Measurements from ENCODE around the gene VAC14. TPM values are rescaled to one million over a fixed set of nuclear protein-coding genes. Genes with fewer than 3 reads are reported as not detected.

Gene VAC14
- total RNA-seq, 1 experiment from 2014 or later, result 65.5 TPM

DNA sequence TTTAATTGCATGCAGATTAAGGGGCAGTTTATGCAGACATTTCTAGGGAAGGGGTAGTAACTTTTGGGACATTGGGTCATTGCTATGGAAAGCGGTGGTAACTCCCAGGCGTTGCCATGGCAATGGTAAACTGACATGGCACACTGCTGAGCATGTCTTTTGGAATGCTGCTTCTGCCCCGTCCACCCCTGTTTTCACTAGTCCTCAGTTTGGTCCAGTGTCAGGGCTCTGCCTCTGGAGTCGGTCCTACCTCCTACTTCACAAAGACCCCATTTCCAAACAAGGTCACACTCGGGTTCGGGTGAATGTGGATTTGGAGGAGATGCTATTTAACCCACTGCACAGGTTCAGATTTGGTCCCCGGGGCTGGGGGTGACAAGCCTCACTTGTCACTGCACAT, 151.7 kb downstream of the VAC14 start:
- Histone ChIP-seq H3K36me3 (ENCODE audit: low read depth, low read length) (no peaks in the 10 kb centered on the region), H4K20me1 (ENCODE audit: low read length) (no peaks in the 10 kb centered on the region), H3F3A (ENCODE audit: low read length, unreplicated experiment) (no peaks in the 10 kb centered on the region), H3K4me1 (ENCODE audit: insufficient read depth, low read length) (no peaks in the 10 kb centered on the region), H2AFZ (ENCODE audit: low read length) (no peak overlapping the region), H3K9ac (ENCODE audit: low read length) (no peak overlapping the region), H3K9me2 (replicated peaks; ENCODE audit: low read length) (no peaks in the 10 kb centered on the region), H3K4me2 (ENCODE audit: low read length) (no peak overlapping the region), H3K27me3 (ENCODE audit: low read length) (no peaks in the 10 kb centered on the region), H3K27ac (ENCODE audit: low read length) (no peak overlapping the region), H3K4me3 (ENCODE audit: low read length) (no peak overlapping the region), H3K79me2 (ENCODE audit: low read length) (no peaks in the 10 kb centered on the region), H3K9me3 (ENCODE audit: low read length) (no peaks in the 10 kb centered on the region)
- no TSS peak for BruUV-seq (replicated peaks)
- ATAC-seq (no peak), DNase-seq (no peak)
- TF ChIP-seq EZH2 (IDR thresholded peaks at IDR 0.05; ENCODE audit: low read length, unreplicated experiment), result no peak
- TF ChIP-seq EZH2phosphoT487 (IDR thresholded peaks at IDR 0.05; ENCODE audit: borderline replicate concordance, low read length), result no peak
- no peak for TF ChIP-seq CTCF (conservative IDR thresholded peaks at IDR 0.05; ENCODE audit: low read depth, low read length)
- intact Hi-C loops (cut with micrococcal nuclease), result no loop called here
- CTCF ChIA-PET, result no interaction called here
- POLR2A ChIA-PET (ENCODE audit: unreplicated experiment), result no interaction called here

DNA sequence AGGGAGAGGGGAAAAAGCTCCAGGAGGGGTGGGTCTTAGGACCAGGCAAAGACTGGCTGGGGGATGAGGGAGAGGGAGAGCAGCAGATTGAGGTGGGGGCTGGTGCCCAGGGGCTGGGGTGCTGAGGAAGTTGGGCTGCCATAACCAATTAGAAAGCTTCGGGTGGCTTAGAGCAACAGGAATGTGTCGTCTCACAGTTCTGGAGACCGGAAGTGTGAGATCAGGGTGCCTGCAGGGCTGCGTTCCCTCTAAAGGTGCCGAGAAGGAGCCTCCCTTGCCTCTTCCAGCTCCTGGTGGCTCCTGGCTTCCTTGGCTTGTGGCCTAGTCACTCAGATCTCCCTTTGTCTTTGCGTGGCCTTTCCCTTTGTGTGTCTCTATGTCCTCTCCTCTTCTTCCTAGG, 152.4 kb downstream of the VAC14 start:
- ATAC-seq, result no peak
- Histone ChIP-seq H3K4me2 (ENCODE audit: low read length) (no peak overlapping the region), H3K79me2 (ENCODE audit: low read length) (no peaks in the 10 kb centered on the region), H3K9me2 (replicated peaks; ENCODE audit: low read length) (no peaks in the 10 kb centered on the region), H3K4me3 (ENCODE audit: low read length) (no peak overlapping the region), H3F3A (ENCODE audit: low read length, unreplicated experiment) (no peaks in the 10 kb centered on the region), H3K27me3 (ENCODE audit: low read length) (no peaks in the 10 kb centered on the region), H3K9ac (ENCODE audit: low read length) (no peak overlapping the region), H3K27ac (ENCODE audit: low read length) (no peak overlapping the region), H3K9me3 (ENCODE audit: low read length) (no peaks in the 10 kb centered on the region), H3K36me3 (ENCODE audit: low read depth, low read length) (no peaks in the 10 kb centered on the region), H4K20me1 (ENCODE audit: low read length) (no peaks in the 10 kb centered on the region), H3K4me1 (ENCODE audit: insufficient read depth, low read length) (no peaks in the 10 kb centered on the region), H2AFZ (ENCODE audit: low read length) (no peak overlapping the region)
- intact Hi-C loops (cut with micrococcal nuclease), result no loop called here
- TF ChIP-seq EZH2phosphoT487 (IDR thresholded peaks at IDR 0.05; ENCODE audit: borderline replicate concordance, low read length) (no peak), EZH2 (IDR thresholded peaks at IDR 0.05; ENCODE audit: low read length, unreplicated experiment) (no peak)
- DNase-seq, result no peak
- BruUV-seq (replicated peaks), result no TSS peak
- CTCF ChIA-PET, result no interaction called here
- POLR2A ChIA-PET (ENCODE audit: unreplicated experiment), result no interaction called here

DNA sequence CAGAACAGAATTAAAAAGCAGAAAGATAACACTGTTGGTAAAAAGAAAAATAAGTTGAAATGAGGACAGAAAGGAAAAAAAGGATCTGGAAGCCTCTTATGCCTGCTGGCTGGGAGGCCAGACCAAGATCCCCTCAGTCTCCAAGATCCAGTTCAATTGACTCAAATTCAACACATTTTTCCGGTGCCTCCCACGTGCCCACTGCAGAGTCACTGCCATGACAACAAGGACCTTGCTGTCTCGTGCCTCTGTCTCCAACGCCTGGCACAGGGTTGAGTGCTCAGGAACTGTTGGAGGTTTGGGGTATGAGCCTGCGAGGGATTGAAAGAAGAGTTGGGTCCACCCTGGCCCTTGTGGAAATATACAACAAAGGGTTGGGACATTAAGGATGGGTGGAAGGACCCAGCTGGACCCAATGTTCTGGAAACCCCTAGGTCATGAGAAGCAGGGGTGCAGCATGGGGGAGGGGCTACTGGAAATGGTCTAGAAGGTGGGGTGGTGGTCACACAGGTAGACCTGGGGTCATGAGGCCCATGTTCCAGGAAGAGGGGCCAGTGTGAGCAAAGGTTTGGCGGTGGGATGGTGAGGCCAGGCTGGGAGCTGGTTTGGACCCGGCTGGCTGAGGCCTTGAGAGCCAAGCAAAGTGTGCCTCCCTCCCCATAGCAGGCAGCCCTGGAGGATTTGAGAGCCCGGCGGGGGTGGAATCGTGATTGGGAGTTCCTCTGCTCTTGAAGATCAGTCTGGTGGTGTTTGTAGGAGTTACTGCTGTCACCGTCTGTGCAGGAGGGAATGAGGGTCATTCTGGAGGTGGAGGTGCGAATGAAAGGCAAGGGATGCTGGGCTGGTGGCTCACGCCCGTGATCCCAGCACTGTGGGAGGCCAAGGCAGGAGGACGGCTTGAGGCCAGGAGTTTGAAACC, 153.3 kb downstream of the VAC14 start:
- Histone ChIP-seq H3K27me3 (ENCODE audit: low read length) (no peaks in the 10 kb centered on the region), H3K4me2 (ENCODE audit: low read length) (no peak overlapping the region), H3K9ac (ENCODE audit: low read length) (no peak overlapping the region), H3K9me3 (ENCODE audit: low read length) (no peaks in the 10 kb centered on the region), H3K9me2 (replicated peaks; ENCODE audit: low read length) (no peaks in the 10 kb centered on the region), H3K27ac (ENCODE audit: low read length) (no peak overlapping the region), H3K36me3 (ENCODE audit: low read depth, low read length) (no peaks in the 10 kb centered on the region), H2AFZ (ENCODE audit: low read length) (no peak overlapping the region), H3K4me1 (ENCODE audit: insufficient read depth, low read length) (no peaks in the 10 kb centered on the region), H3K4me3 (ENCODE audit: low read length) (no peak overlapping the region), H4K20me1 (ENCODE audit: low read length) (no peaks in the 10 kb centered on the region), H3F3A (ENCODE audit: low read length, unreplicated experiment) (no peaks in the 10 kb centered on the region), H3K79me2 (ENCODE audit: low read length) (no peaks in the 10 kb centered on the region)
- ChIA-PET POLR2A (ENCODE audit: unreplicated experiment) (no interaction called here), CTCF (no interaction called here)
- no TSS peak for BruUV-seq (replicated peaks)
- DNase-seq (no peak), ATAC-seq (no peak)
- TF ChIP-seq EZH2 (IDR thresholded peaks at IDR 0.05; ENCODE audit: low read length, unreplicated experiment) (no peak), CTCF (conservative IDR thresholded peaks at IDR 0.05; ENCODE audit: low read depth, low read length) (no peak), EZH2phosphoT487 (IDR thresholded peaks at IDR 0.05; ENCODE audit: borderline replicate concordance, low read length) (no peak)
- intact Hi-C loops (cut with micrococcal nuclease), result no loop called here
